22Rv1 (cell line): ENCODE data around the gene PLVAP.
A peak's percentile ranks its signal among the peaks of the same experiment; 100 is the strongest.

Source experiments
- ZFX ChIP-seq: fragments of 450-650 bp; IDR thresholded peaks from 2 replicates; pipeline ENCODE4 v1.6.1; 2017; ENCODE audit warnings: antibody characterized with exemption, borderline replicate concordance
- TF ChIP-seq, protein P1 (sequence below): fragments of 450-650 bp; IDR thresholded peaks from 2 replicates; pipeline ENCODE4 v1.5.1; 2017; ENCODE audit warnings: mild to moderate bottlenecking

DNA sequence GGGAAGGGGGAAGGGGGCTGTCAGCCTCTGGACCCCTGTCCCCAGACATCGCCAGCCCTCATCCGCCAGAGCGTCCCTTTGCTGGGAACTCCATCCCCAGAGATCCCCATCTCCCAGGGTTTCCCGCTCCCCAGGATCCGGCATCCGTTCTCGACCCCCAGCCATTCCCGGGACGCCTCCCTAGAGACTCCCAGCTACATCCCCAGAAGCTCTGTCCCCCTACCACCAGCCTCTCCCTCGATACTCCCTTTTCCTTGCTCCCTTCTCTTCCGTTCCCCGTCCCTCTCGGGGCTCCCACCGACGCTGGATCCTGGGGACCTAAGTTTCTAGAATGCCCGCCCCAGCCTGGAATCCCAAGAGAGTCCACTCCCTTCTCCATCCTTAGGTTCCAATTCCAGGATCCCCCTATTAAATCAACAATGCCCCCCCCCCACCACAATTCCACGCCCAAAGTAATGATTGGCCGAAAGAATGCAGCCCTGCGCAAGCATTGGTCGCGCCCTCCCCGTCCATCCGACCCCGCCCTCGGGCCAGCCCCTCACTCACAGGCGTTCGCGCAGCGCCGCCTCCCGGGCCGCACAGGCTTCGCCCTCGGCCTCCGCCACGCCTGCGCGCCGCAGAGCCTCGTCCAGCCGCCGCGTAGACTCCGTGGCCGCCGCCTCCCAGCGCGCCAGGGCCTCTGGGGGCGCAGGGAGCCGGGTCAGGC, 13.7 kb upstream of the PLVAP start:
- TF ChIP-seq, protein P1, sequence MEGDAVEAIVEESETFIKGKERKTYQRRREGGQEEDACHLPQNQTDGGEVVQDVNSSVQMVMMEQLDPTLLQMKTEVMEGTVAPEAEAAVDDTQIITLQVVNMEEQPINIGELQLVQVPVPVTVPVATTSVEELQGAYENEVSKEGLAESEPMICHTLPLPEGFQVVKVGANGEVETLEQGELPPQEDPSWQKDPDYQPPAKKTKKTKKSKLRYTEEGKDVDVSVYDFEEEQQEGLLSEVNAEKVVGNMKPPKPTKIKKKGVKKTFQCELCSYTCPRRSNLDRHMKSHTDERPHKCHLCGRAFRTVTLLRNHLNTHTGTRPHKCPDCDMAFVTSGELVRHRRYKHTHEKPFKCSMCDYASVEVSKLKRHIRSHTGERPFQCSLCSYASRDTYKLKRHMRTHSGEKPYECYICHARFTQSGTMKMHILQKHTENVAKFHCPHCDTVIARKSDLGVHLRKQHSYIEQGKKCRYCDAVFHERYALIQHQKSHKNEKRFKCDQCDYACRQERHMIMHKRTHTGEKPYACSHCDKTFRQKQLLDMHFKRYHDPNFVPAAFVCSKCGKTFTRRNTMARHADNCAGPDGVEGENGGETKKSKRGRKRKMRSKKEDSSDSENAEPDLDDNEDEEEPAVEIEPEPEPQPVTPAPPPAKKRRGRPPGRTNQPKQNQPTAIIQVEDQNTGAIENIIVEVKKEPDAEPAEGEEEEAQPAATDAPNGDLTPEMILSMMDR = peak; percentile 91
- no peak for TF ChIP-seq ZFX
